IMR-90 (cell line): ENCODE measurements around the gene RPP21. TPM values are rescaled to one million over a fixed set of nuclear protein-coding genes. Genes with fewer than 3 reads are reported as not detected.

Experiments
- ATAC-seq: fragments of 200-7000 bp; cut with Tn5 transposase; 2 replicates; pipeline ENCODE4 v1.9.1; 2020; ENCODE audit warnings: low read depth, mild to moderate bottlenecking, moderate library complexity
- BruUV-seq: library from RNA; stranded (reverse); fragments of 400-500 nt; replicated peaks from 2 replicates; lab custom pipeline; 2021; lab: Mats Ljungman, UMichigan
- CTCF ChIA-PET: fragments of 300-600 bp; formaldehyde crosslinking; extraction: SDS; loops from one replicate; lab custom pipeline; 2021; ENCODE audit warnings: antibody characterized with exemption; lab: Yijun Ruan, JAX
- POLR2A ChIA-PET: fragments of 300-600 bp; sonication (Branson Sonifier 250); formaldehyde crosslinking; loops from one replicate; lab custom pipeline; 2022; ENCODE audit warnings: antibody characterized with exemption; ENCODE audit not compliant: unreplicated experiment; lab: Charles Lee
- DNase-seq: peaks from one replicate; pipeline ENCODE4 v3.0.0; 2013
- H2AFZ ChIP-seq: replicated peaks from 2 replicates; pipeline ENCODE3; 2013; ENCODE audit warnings: low read length, mild to moderate bottlenecking; ENCODE audit not compliant: poor library complexity
- H2AK5ac ChIP-seq: 2 replicates; pipeline ENCODE4 v1.6.1; 2013; ENCODE audit warnings: low read depth, low read length, inconsistent platforms
- H2AK9ac ChIP-seq: replicated peaks from 2 replicates; pipeline ENCODE3; 2013; ENCODE audit warnings: mild to moderate bottlenecking, low read depth, low read length, moderate library complexity; ENCODE audit not compliant: poor library complexity
- H2BK120ac ChIP-seq: 2 replicates; pipeline ENCODE4 v1.6.1; 2013; ENCODE audit warnings: low read depth, low read length, inconsistent platforms
- H2BK15ac ChIP-seq: 3 replicates; pipeline ENCODE4 v1.6.1; 2013; ENCODE audit warnings: low read depth, low read length, inconsistent platforms
- H2BK20ac ChIP-seq: 2 replicates; pipeline ENCODE4 v1.6.1; 2013; ENCODE audit warnings: low read depth, mild to moderate bottlenecking, inconsistent platforms, low read length, moderate library complexity
- H2BK5ac ChIP-seq: 2 replicates; pipeline ENCODE4 v1.6.1; 2013; ENCODE audit warnings: mild to moderate bottlenecking, low read depth, low read length, inconsistent platforms; ENCODE audit not compliant: poor library complexity, severe bottlenecking
- H3K14ac ChIP-seq: replicated peaks from 2 replicates; pipeline ENCODE4 v1.6.1; 2013; ENCODE audit warnings: low read depth, low read length, inconsistent platforms
- H3K18ac ChIP-seq: 2 replicates; pipeline ENCODE4 v1.6.1; 2013; ENCODE audit warnings: low read depth, low read length, control low read depth
- H3K23ac ChIP-seq: 2 replicates; pipeline ENCODE4 v1.6.1; 2013; ENCODE audit warnings: low read depth, low read length, inconsistent platforms
- H3K27ac ChIP-seq: 2 replicates; pipeline ENCODE4 v1.5.1; 2013; ENCODE audit warnings: mild to moderate bottlenecking, control low read depth, low read length; ENCODE audit not compliant: insufficient read depth
- H3K27me3 ChIP-seq: 2 replicates; pipeline ENCODE4 v1.6.1; 2013; ENCODE audit warnings: low read length; ENCODE audit not compliant: control insufficient read depth, insufficient read depth
- H3K36me3 ChIP-seq: 2 replicates; pipeline ENCODE4 v1.6.1; 2013; ENCODE audit warnings: low read length, mixed read lengths; ENCODE audit not compliant: control insufficient read depth, insufficient read depth
- H3K4ac ChIP-seq: 2 replicates; pipeline ENCODE4 v1.6.1; 2013; ENCODE audit warnings: low read depth, low read length, inconsistent platforms
- H3K4me1 ChIP-seq: 2 replicates; pipeline ENCODE4 v1.6.1; 2013; ENCODE audit warnings: low read length, mixed read lengths; ENCODE audit not compliant: control insufficient read depth, insufficient read depth
- H3K4me2 ChIP-seq: 2 replicates; pipeline ENCODE4 v1.6.1; 2013; ENCODE audit warnings: low read depth, mild to moderate bottlenecking, control low read depth, low read length, moderate library complexity
- H3K4me3 ChIP-seq: 2 replicates; pipeline ENCODE4 v1.5.1; 2013; ENCODE audit warnings: low read depth, mild to moderate bottlenecking, control low read depth, low read length, moderate library complexity; ENCODE audit not compliant: insufficient read depth
- H3K56ac ChIP-seq: 2 replicates; pipeline ENCODE4 v1.6.1; 2013; ENCODE audit warnings: low read length, inconsistent platforms; ENCODE audit not compliant: insufficient read depth; ENCODE audit errors: extremely low read depth
- H3K79me1 ChIP-seq, 2 experiments: 2 replicates each; pipeline ENCODE4 v1.6.1; 2013; ENCODE audit warnings: low read length in 2 of 2, inconsistent platforms in 1 of 2, low read depth in 1 of 2
- H3K9ac ChIP-seq: 2 replicates; pipeline ENCODE4 v1.6.1; 2013; ENCODE audit warnings: low read depth, low read length, control low read depth
- H3K9me1 ChIP-seq: 2 replicates; pipeline ENCODE4 v1.6.1; 2013; ENCODE audit warnings: low read length, inconsistent platforms; ENCODE audit not compliant: insufficient read depth
- H3K9me3 ChIP-seq: 2 replicates; pipeline ENCODE4 v1.6.1; 2013; ENCODE audit warnings: low read length; ENCODE audit not compliant: control insufficient read depth, insufficient read depth
- H4K20me1 ChIP-seq: 2 replicates; pipeline ENCODE4 v1.6.1; 2013; ENCODE audit warnings: low read length, inconsistent platforms; ENCODE audit not compliant: insufficient read depth
- H4K5ac ChIP-seq: 2 replicates; pipeline ENCODE4 v1.6.1; 2013; ENCODE audit warnings: mild to moderate bottlenecking, low read depth, low read length, control low read depth
- H4K8ac ChIP-seq, 2 experiments: 2 replicates each; pipeline ENCODE4 v1.6.1; 2013; ENCODE audit warnings: low read depth in 2 of 2, low read length in 2 of 2, control low read depth in 1 of 2, inconsistent platforms in 1 of 2
- H4K91ac ChIP-seq: 2 replicates; pipeline ENCODE4 v1.6.1; 2013; ENCODE audit warnings: low read depth, low read length, inconsistent platforms; ENCODE audit not compliant: insufficient read depth
- CHD1 ChIP-seq: IDR thresholded peaks from 2 replicates; pipeline ENCODE4 v1.6.1; 2012; ENCODE audit warnings: low read depth, low read length, improper control_type of control experiment
- ELK1 ChIP-seq: fragments of 150-350 bp; IDR thresholded peaks from 2 replicates; pipeline ENCODE4 v1.6.1; 2016; ENCODE audit warnings: low read depth, mild to moderate bottlenecking, low read length, moderate library complexity, borderline replicate concordance
- FOS ChIP-seq: fragments of 150-350 bp; IDR thresholded peaks from 2 replicates; pipeline ENCODE4 v1.6.1; 2016; ENCODE audit warnings: low read depth, low read length
- MAFK ChIP-seq: IDR thresholded peaks from 2 replicates; pipeline ENCODE4 v1.6.1; 2012; ENCODE audit warnings: low read depth, low read length, improper control_type of control experiment
- NFE2L2 ChIP-seq: fragments of 150-350 bp; IDR thresholded peaks from 2 replicates; pipeline ENCODE4 v1.6.1; 2016; ENCODE audit warnings: low read depth, mild to moderate bottlenecking, low read length
- RAD21 ChIP-seq: IDR thresholded peaks from 2 replicates; pipeline ENCODE4 v1.6.1; 2012; ENCODE audit warnings: low read length, improper control_type of control experiment
- RCOR1 ChIP-seq: IDR thresholded peaks from 2 replicates; pipeline ENCODE4 v1.6.1; 2012; ENCODE audit warnings: mild to moderate bottlenecking, low read length, improper control_type of control experiment; ENCODE audit not compliant: insufficient replicate concordance
- USF2 ChIP-seq: fragments of 150-350 bp; IDR thresholded peaks from 2 replicates; pipeline ENCODE4 v1.6.1; 2017; ENCODE audit warnings: mild to moderate bottlenecking, antibody characterized with exemption, low read length, low read depth
- WGBS, 2 experiments: methylation state at CpG; one replicate each; pipeline versions ENCODE4 v1.1.5 to v1.1.7; 2013; ENCODE audit warnings: missing lambda C conversion rate in 2 of 2; ENCODE audit not compliant: insufficient read length in 1 of 2; ENCODE audit errors: extremely low coverage in 2 of 2; 5-methylcytosine and 5-hydroxymethylcytosine counted together
- dilution Hi-C: fragments of 300-500 bp; cut with HindIII; formaldehyde crosslinking; loops from one replicate; pipeline ENCODE4 v1.14.3; 2018; ENCODE audit warnings: low sequenced_read_pairs; ENCODE audit not compliant: unreplicated experiment
- in situ Hi-C: fragments of 300-500 bp; cut with MboI; formaldehyde crosslinking; loops from 3 replicates; pipeline ENCODE4 v1.14.3; 2019; ENCODE audit warnings: low sequenced_read_pairs, inconsistent platforms, mixed read lengths
- intact Hi-C: fragments of 100-400 bp; cut with micrococcal nuclease; formaldehyde crosslinking; loops from 2 replicates; pipeline ENCODE4 v1.10.0; 2022
- polyA plus RNA-seq, 3 experiments: library from polyadenylated mRNA; depleted of rRNA; stranded (reverse); fragments of >200 nt; gene quantifications; 2 replicates each; pipeline ENCODE4 v1.2.3, GENCODE V29; 2012; ENCODE audit warnings: low replicate concordance in 1 of 3
- total RNA-seq: library from RNA; depleted of rRNA; stranded (reverse); fragments of >200 nt; gene quantifications from 2 replicates; pipeline ENCODE4 v1.2.3, GENCODE V29; 2012

The RPP21 gene
- total and polyA plus RNA-seq, 2 of the 4 experiments (the other 2 are of a cell fraction), result 28.9 to 79.1 TPM

GRCh38 chr6:30344191-30344867 lies 627 bp upstream of the RPP21 start:
- Histone ChIP-seq H3K23ac (no peak overlapping the region), H3K79me1 (peaks cover 8 to 10% of the 10 kb centered on the region in 2 experiments; a peak in 3 of 4 replicates), H2BK5ac (no peak overlapping the region), H4K5ac (peak overlapping the region; percentile 51), H4K20me1 (no peaks in the 10 kb centered on the region), H3K4me1 (no peaks in the 10 kb centered on the region), H4K91ac (no peak overlapping the region), H3K4ac (no peak overlapping the region), H3K27ac (no peak overlapping the region), H2BK20ac (no peak overlapping the region), H3K18ac (no peak overlapping the region), H3K4me2 (peak overlapping the region; percentile 71; the same call in 1 of the 2 replicates), H2AK5ac (no peak overlapping the region), H2BK15ac (no peak overlapping the region), H3K9ac (no peak overlapping the region), H3K9me1 (peaks cover 7% of the 10 kb centered on the region), H3K56ac (no peak overlapping the region), H3K27me3 (no peaks in the 10 kb centered on the region), H3K36me3 (peaks cover 23% of the 10 kb centered on the region), H2AK9ac (no peak overlapping the region), H4K8ac (peak overlapping the region; percentile 90 to 93; a peak in 3 of 4 replicates), H3K14ac (no peak overlapping the region), H2AFZ (peak overlapping the region; percentile 93), H2BK120ac (no peak overlapping the region), H3K9me3 (no peaks in the 10 kb centered on the region), H3K4me3 (peak overlapping the region; percentile 23; the same call in 1 of the 2 replicates)
- ChIA-PET POLR2A (no interaction called here), CTCF (no interaction called here)
- WGBS, 2 experiments, result 40% methylated on average over 2 of the region's 4 CpGs; no CpG with 5 or more reads in 1 of the 2 experiments
- dilution Hi-C loops, result no loop called here
- BruUV-seq, result no TSS peak
- in situ Hi-C loops, result no loop called here
- DNase-seq (no peak), ATAC-seq (no peak)
- intact Hi-C loops, result no loop called here
- TF ChIP-seq NFE2L2 (no peak), CHD1 (no peak), ELK1 (no peak), RAD21 (no peak), FOS (no peak), MAFK (no peak), RCOR1 (no peak), USF2 (no peak)
